ENCODE data around the gene HOXA9. TPM values are rescaled to one million over a fixed set of nuclear protein-coding genes. Genes with fewer than 3 reads are reported as not detected.

Gene HOXA9
- total RNA-seq, 1 donor from 2014 or later = not detected

DNA sequence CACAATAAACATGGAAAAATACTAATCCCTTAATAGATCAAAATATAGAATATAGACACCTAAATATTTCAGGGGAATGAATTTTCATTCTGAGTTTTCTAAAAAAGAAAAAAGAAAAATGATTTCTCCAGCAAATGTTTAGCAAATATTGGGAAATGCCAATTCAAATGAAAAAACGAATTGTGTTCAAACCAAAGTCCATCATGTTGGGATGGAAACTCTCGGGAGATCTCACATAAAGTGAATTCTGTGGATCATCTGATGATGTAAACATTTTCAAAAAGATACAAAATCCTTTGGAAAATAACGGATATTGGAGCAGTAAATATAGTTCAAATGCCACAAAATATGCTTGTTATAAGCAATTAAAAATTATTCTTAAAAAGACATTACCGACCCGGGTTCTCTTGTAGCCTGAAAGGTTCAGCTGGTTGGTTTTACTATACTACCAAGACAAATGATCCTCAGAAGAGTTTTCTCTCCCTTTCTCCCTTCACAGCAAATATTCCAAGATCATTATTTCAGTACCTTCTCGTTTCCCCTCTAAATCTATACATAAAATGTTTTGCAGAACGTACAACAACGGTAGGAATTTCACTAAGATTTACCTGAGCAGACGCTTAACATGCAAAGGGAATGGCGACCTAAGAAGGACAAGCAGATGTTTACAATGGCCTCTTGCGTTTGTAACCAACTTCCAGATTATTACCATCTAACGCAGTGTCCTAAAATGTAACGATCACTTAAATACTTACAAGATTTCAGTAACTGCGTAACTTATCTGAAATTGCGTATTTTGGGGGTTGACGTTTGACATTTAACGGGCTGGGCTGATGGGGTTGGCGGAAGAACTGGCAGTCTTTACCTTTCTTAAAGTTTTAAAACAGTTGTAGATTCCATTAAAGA is 32.1 kb upstream of the HOXA9 start:
- Mint-ChIP-seq H3K9me3 (ENCODE audit: unreplicated experiment) (no peaks in the 10 kb centered on the region), H3K27ac (ENCODE audit: unreplicated experiment) (no peak overlapping the region), H3K36me3 (ENCODE audit: unreplicated experiment) (peaks cover 2% of the 10 kb centered on the region), H3K4me1 (ENCODE audit: unreplicated experiment) (peaks cover 33% of the 10 kb centered on the region), H3K4me3 (ENCODE audit: unreplicated experiment) (no peak overlapping the region), H3K27me3 (ENCODE audit: unreplicated experiment) (peaks cover 83% of the 10 kb centered on the region)
- TF ChIP-seq, protein P1, sequence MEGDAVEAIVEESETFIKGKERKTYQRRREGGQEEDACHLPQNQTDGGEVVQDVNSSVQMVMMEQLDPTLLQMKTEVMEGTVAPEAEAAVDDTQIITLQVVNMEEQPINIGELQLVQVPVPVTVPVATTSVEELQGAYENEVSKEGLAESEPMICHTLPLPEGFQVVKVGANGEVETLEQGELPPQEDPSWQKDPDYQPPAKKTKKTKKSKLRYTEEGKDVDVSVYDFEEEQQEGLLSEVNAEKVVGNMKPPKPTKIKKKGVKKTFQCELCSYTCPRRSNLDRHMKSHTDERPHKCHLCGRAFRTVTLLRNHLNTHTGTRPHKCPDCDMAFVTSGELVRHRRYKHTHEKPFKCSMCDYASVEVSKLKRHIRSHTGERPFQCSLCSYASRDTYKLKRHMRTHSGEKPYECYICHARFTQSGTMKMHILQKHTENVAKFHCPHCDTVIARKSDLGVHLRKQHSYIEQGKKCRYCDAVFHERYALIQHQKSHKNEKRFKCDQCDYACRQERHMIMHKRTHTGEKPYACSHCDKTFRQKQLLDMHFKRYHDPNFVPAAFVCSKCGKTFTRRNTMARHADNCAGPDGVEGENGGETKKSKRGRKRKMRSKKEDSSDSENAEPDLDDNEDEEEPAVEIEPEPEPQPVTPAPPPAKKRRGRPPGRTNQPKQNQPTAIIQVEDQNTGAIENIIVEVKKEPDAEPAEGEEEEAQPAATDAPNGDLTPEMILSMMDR (IDR thresholded peaks at IDR 0.05) = no peak
- DNase-seq (ENCODE audit: extremely low spot score, unreplicated experiment) = no peak

DNA sequence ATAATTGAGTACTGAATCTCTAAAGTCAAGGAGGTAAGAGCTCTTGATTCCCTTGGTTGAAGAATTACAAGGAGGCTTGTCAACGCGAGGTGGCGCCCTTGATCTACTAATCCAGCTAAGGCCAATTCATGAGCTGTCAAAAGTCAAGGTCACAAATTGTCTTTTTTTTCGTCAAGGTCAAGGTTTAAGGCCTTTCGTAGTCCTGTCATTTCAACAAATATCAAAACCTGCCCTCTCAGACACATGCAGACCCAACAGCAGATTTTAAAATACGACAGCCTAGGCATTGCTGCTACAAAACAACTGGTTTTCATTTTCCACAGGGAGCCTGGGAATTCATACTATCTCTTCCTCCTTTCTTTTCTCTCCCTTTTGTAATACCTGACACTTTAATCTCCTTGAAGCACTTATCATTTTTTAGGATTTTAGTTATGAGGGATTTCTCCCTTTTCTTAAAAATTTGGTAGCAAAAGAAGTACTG is 31.0 kb upstream of the HOXA9 start:
- Mint-ChIP-seq H3K4me1 (ENCODE audit: unreplicated experiment) (peaks cover 34% of the 10 kb centered on the region), H3K27me3 (ENCODE audit: unreplicated experiment) (peaks cover 82% of the 10 kb centered on the region), H3K36me3 (ENCODE audit: unreplicated experiment) (peaks cover 2% of the 10 kb centered on the region), H3K27ac (ENCODE audit: unreplicated experiment) (no peak overlapping the region), H3K4me3 (ENCODE audit: unreplicated experiment) (no peak overlapping the region), H3K9me3 (ENCODE audit: unreplicated experiment) (no peaks in the 10 kb centered on the region)
- TF ChIP-seq, protein P1 (IDR thresholded peaks at IDR 0.05) = peak; percentile 88
- no peak for DNase-seq (ENCODE audit: extremely low spot score, unreplicated experiment)

DNA sequence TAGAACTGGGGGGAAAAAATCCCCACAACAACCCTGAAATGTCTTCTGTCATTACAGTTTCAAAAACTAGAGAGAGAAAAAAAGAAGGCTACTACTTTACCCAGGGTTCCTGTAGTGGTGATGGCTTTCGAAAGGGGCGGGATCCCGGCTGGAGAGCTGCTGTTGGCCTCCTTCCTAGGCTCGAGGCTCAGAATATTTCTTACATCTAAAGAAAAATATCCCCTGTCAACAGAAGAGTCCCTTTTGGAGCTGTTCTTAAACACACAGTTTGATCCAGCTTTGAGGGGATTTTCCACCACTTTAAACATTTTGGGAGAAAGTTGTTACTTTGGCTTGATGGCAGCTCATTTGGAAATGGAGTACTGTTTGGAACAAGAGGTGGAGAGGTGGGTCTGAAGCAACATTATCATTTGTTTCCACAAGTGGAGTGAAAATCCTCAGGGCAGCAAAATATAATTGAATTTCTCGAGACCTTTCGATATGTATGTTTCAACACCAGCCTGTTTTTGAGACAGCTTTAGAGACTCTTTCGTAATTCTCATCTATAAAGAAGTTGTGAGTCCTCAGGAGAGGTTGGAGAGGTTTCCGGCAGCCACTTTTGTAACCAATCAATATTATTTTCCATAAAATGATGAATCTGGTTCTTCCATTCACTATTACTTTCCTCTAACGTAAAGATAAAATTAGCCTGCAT is 29.5 kb upstream of the HOXA9 start:
- no peaks in the 10 kb centered on the region for H3K9me3 Mint-ChIP-seq (ENCODE audit: unreplicated experiment)
- no peak overlapping the region for H3K27ac Mint-ChIP-seq (ENCODE audit: unreplicated experiment)
- DNase-seq (ENCODE audit: extremely low spot score, unreplicated experiment) = no peak
- TF ChIP-seq, protein P1 (IDR thresholded peaks at IDR 0.05) = no peak
- H3K4me3 Mint-ChIP-seq (ENCODE audit: unreplicated experiment) = no peak overlapping the region
- H3K4me1 Mint-ChIP-seq (ENCODE audit: unreplicated experiment) = peaks cover 22% of the 10 kb centered on the region
- H3K36me3 Mint-ChIP-seq (ENCODE audit: unreplicated experiment) = peaks cover 4% of the 10 kb centered on the region
- H3K27me3 Mint-ChIP-seq (ENCODE audit: unreplicated experiment) = peaks cover 84% of the 10 kb centered on the region

DNA sequence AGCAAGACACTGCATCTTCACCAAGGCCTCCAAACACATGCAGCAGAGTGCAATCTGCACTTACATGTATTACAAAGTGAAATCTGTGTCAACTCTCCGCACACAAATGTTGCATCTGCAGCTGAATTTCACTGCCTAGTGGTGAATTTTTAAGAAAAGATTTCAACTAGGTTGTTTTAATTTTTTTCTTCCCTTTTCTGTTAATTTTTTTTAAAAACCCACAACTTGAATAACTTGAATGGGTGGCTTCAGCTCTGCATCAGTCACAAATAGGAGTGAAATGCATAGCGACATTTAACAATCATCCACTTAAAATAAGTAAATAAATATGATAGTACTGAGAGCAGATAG is 28.6 kb upstream of the HOXA9 start:
- H3K9me3 Mint-ChIP-seq (ENCODE audit: unreplicated experiment) = no peaks in the 10 kb centered on the region
- no peak overlapping the region for H3K4me3 Mint-ChIP-seq (ENCODE audit: unreplicated experiment)
- peaks cover 4% of the 10 kb centered on the region for H3K36me3 Mint-ChIP-seq (ENCODE audit: unreplicated experiment)
- TF ChIP-seq, protein P1 (IDR thresholded peaks at IDR 0.05) = no peak
- no peak overlapping the region for H3K27ac Mint-ChIP-seq (ENCODE audit: unreplicated experiment)
- peaks cover 25% of the 10 kb centered on the region for H3K4me1 Mint-ChIP-seq (ENCODE audit: unreplicated experiment)
- DNase-seq (ENCODE audit: extremely low spot score, unreplicated experiment) = no peak
- H3K27me3 Mint-ChIP-seq (ENCODE audit: unreplicated experiment) = peaks cover 90% of the 10 kb centered on the region

All from osteocyte (in vitro differentiated cells).